Medulla oblongata (tissue), 1 donor: ENCODE results near the gene PLEKHA8.

ENCODE experiments used
- DNase-seq: peaks from one replicate; pipeline ENCODE4 v3.0.0-alpha.2; 2015; ENCODE audit errors: extremely low spot score

The PLEKHA8 gene

DNA sequence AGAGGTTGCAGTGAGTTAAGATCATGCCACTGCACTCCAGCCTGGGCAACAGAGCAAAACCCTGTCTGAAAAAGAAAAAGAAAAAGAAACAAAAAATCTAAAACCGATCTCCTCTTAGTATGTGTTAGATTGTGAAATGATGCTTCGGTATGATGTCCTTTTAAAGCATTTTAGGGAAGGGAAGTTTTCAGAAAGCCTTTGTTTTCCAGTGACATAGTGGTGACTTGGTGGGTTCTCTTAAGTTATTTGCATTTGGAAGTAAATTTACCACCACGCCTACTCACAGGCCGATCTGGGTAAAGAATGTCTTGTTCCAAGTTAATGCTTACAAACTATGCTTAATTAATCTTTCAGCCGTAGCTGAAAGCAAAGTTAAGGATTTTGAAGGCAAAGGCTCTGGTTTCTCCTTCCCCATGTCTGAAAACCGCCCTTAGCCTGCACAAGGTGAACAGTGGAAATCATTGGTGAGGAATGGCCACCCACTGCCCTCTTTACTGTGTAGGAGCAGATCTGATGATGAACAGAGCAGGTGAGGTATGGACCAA lies 117.3 kb downstream of the PLEKHA8 start:
- DNase-seq: no peak

DNA sequence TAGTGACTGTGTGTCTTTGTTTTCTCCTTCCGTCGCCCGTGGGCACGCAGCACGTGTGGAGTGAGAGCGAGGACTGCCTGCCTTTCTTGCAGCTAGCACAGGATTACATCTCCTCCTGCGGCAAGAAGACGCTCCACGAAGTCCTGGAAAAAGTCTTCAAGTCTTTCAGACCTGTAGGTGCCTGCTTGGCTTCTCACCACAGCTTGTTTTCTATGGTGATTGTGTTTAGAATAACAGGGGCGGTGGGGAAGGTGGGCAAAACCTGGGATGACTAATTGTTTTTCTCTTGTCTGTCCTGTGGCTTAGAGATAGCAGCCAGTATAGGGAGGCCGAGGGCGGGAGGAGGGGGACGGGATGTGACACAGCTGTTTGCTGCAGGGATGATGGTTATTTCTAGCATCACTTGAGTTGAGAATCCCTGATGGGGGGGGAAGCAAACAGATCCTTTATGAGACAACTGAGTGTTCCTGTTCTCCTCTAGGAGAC lies 118.0 kb downstream of the PLEKHA8 start:
- DNase-seq: no peak

DNA sequence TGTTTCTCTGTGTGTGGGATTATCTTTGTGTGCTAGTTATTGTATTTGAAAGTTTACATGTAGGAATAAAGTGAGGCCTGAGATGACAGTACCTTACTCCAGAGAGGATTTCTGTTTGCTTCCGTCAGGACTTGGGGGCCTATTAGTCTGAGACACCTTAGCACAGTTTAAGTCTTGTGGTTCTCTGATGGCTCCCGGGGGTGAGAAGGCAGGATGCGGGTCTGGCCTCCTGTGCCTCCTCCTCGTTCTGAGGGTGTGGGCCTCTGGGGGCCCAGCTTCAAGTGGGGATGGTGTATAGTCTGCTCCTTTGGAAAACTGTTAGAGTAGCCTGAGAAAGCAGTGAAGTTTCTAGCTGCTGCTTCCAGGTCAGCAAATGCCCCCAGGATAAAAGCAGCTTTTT lies 119.0 kb downstream of the PLEKHA8 start:
- no peak for DNase-seq

DNA sequence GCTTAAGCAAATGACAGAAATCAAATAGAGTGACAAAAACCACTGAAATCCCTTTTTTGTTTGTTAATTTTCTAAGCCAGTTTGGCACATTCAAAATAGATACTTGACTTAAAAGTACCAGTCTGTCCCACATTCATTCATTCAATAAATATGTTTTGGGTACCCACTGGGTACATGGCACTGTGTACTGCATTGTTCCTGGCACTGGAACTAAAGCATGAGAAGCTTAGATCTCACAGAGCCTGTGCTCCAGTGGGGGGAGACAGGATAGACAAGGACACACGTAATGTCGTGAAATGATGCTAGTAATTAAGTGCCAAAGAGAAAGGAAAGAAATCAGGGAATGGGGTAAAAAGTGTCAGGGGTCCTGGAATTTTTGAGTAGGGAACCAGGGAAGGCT lies 119.6 kb downstream of the PLEKHA8 start:
- DNase-seq: no peak

DNA sequence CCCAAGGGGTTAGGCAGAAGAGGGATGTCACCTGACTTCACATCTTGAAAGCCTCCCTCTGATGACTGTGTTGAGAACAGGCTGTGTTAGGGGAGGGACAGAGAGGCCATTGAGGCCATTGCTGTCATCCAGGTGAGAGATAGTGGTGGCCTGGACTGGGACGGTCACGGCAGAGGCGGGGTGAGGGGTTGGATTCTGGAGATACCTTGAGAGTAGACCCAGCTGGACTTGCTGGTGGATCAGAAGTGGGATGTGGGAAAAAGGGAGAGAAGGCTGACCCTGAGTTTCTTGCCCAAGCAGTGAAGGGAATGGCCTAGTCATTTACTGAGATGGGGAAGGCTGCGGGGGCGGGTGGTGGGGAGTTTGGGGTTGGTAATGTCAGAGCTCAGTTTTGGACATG lies 120.2 kb downstream of the PLEKHA8 start:
- no peak for DNase-seq

DNA sequence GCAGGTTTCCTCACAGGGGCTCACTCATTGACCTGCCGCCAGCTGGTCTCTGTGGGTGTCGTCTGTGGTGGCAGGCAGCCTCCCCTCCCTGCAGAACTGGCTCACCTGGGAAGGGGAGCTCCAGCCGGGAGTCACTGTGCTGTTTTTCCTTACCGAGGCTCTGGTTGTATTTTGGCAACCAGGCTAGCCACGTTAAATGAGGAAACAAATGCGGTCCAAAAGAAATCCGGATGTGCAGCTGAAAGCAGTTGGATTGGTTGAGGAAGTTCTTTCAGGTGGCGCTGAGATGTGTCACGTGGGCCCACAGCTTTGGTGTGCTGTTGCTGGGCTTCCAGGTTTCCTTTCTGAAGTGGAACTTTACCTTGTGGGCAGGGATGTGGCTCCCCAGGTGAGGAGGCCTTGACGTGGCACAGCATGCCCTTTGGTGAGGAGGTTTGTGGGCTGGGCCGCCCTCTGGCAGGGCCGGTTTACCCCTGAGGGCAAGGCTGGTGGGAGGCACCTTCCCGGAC lies 120.8 kb downstream of the PLEKHA8 start:
- DNase-seq: peak; percentile 74

DNA sequence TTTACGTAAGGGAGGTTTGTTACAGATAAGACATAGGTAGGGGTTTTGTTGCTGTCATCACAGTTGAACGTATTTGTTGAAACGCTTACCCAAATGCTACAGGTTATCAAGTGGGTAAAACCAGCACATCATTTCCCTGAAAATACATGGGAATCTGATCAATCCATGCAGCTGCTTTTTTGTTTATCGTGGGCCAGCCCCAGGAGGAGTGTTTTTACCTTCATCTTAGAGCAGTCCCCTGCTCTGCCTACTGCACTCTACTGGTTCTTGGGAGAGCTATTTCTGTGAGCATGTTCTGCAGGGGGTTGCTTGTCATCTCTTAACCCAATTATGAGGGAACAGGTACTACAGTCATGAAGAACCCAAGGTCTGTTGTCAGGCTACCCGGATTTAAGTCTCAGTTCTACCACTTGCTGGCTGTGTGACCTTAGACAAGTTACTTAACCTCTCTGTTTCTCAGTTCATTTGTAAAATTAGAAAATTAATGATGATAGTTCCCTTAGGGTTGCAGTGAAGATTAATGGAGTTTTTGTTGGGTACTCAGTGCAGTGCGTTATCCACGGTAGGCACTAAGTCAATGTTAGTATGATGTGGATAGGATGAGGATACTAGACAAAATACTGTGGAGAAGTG lies 121.5 kb downstream of the PLEKHA8 start:
- DNase-seq: no peak

DNA sequence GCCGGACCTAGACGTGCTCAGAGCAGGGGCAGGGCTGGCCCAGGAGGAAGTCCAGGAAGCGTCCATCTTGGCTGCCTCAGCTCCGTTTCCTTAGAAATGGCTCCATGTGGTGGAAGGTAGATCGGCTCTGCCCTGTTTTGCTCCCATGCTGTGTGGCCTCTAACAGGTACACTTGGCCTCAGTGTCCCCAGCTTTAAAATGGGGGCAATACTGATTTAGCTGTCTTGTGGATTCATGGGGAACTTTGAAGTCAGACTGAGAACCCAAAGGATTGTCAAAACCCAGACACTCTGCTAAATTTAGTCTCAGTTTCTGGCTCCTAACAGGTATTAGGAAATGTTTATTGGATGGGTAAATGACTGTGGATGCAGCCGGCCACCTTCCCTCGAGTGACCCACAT lies 122.5 kb downstream of the PLEKHA8 start:
- DNase-seq: no peak

DNA sequence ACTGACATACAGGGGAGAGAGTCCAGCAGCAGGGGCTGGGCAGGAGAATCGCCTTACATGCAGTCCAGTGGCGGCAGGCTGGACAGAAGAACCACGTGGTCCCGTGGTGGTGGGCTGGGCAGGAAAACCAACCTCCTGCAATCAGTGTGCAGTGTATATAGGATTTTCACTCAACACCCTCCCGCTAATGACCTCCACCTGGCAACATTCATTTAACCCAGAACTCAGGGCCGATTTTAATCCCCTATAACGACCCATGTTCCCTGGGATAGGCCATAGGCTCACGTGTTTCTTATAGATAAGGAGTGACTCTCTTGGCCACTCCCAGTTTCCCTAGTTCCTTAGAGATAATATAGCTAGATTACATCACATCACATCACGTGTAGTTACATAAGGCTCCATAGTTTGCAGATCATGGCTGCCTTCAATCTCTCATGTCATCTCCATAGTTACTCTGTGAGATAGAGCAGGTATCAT lies 125.9 kb downstream of the PLEKHA8 start:
- DNase-seq: no peak

DNA sequence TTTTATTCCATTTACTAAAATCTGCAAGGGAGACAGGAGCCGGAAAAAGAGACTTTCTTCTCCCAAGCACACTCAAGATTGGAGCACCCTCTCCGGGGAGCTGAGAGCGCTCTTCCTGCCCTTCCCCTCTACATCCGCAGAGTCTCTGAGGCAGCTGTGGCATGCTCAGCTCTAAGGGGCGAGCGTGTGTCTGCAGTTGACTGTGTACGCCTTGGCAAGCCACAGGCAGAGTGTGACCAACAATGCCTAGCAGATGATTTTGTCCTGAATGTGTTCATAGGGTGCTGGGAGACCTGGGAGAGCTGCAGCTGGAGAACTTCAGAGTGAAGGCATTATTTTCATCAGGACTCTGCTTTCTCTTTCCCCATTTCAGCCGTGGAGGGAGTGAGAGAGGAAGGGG lies 127.3 kb downstream of the PLEKHA8 start:
- peak; percentile 75 for DNase-seq

DNA sequence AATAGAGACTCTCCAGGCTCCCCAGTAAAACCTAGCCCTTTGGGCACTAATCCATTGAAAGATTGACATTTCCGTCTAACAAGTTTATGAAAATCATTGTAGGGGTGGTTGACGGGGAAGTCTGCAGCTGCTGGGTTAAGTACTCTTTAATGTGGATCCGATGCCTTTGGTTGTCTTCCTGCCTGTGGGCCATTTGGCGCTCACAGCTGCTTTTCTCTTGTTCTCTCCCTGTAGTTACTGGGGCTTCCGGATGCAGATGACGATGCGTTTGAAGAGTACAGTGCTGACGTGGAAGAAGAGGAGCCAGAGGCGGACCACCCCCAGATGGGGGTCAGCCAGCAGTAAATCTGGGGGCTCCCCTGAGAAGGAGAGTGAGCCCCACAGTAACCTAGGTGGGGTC lies 129.0 kb downstream of the PLEKHA8 start:
- no peak for DNase-seq

DNA sequence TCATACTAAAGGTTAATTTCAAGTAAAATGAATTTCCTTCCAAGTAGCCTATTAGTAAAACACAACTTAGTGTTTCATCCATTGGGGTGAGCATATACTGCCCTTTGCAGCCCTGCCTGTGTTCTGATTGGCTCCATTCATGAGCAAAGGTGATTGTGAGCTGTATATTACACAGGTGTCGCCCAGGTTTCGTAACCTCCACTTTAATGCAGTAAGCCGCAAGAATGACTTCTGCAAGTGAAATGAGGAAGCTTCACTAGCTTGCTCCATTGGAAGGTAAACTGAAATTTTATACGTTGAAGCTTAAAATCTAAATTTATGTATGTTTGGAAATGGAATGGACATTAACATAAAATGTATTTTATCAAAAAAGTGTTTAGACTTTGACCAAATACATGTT lies 131.0 kb downstream of the PLEKHA8 start:
- DNase-seq: no peak

DNA sequence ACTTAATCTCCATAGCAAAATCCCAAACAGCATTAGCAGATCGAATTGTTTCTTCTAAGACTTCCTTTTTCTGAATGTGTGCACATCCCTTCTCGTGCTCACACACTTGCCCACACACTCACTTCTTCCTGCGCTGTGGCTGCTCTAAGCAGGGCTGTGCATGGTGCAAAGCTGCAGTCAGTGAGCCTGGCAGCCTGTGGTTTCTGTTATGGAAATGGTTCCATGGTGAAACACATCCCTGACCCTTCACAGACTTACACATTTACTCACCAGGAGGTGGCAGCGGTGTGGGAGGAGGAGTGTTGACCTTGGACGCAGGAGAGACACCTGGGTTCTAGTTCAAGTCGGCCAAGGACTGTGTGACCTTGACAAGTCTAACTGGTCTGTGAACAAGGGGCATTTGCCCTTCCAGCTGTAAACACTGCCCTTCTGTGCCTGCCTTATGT lies 131.5 kb downstream of the PLEKHA8 start:
- peak; percentile 64 for DNase-seq

DNA sequence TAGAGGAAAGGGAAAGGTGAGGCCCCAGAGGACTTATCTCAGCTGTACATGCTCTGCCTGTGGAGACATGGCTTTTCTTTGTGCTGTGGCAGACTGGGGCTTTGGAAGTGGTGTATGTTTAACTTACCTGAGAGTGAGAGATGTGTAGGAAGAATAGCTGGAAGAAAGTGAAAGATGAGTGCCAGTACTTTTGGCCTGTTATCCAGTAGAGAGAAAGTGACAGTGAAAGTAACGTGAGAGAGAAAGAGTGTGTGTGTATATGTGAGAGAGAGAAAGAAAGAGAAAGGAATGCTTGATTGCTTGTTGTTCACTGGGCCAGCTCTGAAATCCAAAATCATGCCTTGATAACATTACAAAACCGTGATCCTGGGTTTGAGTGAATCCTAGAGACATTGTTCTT lies 132.1 kb downstream of the PLEKHA8 start:
- no peak for DNase-seq

DNA sequence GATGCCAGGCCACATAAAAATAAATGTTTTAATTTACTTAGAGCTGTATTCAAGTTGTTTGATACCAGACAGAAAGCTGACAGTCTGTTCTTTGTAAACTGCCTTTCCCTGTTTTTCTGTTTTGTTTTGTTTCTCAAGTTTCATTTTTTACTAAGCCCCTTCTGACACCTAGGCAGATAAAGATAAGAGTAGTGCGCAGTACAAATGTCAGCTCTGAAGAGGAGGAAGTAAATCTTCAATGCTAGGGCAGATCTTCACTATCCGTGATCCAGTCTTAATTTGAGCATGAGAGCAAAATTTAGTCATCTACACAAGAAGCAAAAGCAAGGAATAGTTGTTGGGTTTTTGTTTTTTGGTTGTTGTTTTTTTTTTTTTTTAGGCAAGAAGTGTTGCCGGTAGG lies 133.9 kb downstream of the PLEKHA8 start:
- no peak for DNase-seq

DNA sequence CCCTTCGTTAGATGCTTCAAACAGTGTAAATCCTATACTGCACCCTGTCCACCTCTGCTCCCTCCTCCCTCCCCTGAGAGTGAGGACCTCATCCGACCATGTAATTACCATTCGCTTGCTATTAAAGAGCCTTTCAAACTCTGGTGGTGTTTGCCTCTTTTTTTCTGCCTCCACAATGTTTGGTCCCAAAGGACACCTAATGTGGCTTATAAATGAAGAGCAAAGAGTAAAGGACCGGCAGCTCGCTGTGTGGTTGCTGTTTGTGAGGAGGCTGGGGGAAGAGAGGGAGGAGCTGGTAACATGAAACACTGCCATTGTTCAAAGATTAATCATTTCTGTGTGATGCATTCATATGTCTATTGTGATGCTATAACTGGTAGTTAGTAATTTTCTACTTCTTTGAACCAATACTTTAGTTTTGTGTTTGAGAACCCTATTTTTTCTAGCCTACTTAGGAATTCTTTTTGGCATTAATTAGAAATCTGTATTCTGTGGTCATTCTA lies 134.5 kb downstream of the PLEKHA8 start:
- peak; percentile 77 for DNase-seq

DNA sequence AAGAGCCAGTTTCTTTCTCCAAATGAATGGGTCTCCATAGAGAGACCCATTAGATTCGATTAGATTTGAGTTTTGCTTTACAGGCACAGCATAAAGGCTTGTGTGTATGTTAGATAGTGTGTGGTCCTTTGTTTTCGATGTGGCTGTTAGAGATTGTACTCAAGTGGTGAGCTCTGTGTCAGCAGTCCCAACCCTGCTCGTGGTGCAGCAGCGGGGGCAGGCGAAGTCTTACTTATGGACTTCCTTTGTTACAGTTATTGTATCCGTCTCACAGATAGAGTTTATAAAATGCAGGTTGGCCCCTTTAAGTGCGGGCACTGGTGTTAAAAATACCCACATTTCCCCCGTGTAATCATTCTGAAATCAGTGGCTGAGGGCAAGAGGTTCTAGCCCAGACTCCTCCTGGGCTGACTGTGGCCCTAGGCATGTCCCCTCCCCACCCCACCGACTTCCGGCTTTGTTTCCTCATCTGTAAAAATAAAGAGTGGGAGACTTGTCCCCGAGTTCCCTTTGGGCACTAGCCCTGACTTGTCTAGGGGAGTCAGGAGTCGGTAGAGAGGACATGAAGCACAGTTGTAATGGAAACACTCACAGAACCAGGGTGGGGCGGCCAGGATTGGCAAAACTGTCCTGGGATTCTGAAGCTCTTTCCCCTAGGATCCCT lies 135.2 kb downstream of the PLEKHA8 start:
- peak; percentile 86 for DNase-seq

DNA sequence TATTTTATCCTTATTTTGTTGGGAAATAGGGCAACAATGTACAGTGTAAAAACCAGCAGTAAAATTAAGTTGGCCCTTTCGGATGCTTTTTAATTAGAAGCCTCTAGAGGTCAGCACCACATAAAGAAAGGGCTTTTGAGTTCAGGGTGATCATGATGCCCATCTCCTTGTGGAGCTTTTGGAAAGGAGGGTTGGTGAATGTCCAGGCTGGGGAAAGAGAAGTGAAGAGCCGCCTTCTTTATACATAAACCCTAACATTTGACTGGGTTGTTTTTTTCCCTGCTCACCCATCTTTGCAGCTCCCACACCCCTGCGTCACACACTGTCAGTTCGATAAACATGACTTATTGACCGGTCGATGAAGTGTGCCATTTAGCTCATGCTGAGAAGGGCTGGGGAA lies 136.4 kb downstream of the PLEKHA8 start:
- peak; percentile 95 for DNase-seq

DNA sequence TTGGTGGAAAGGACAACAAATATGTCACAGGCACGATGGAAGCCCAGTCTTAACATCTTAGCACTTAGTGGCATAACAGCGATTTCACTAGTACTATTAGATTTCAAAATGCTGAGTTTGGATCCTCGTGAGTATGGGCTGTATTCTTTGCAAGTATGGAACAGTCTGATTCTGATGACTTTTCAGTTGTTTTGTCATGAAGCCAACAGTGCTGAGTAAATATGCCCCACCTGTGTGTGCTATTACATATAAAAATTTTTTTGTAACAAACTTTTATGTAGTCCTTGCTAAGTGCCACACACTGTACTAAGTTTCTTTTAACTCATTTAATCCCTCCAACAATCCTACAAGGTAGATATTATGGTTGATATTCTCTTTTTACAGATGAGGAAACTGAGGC lies 137.4 kb downstream of the PLEKHA8 start:
- DNase-seq: no peak

DNA sequence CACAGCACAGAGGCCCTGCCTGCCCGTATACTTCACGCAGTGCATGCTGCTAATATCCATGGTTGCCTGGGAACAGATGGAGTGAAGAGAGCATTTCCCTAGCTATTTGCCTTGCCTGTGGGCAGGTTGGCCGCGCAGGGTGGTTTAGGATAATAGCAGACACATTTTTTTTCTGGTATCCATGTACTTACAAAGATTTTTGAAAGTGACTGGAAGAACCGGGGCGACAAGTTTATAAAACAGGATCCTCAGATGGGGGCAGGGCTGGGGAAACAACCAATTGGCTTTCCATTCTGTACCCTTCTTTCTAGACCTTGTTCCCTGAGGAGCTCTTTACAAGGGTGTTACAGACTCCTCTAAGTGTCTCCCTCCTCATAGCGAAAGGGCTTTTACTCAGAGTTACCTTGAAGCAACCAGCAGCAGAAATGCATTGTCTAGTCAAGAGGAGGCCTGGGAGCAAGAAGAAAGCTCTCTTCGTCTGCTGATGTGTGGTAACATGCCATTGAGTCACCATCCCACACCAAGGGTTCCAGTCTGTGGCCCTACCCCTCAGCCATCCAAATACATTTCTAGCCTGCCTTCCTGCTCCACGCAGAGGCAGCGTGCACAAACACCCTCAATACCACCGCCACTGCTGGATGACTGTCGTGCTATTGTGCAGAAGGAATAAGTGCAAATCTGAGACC lies 138.1 kb downstream of the PLEKHA8 start:
- DNase-seq: no peak

DNA sequence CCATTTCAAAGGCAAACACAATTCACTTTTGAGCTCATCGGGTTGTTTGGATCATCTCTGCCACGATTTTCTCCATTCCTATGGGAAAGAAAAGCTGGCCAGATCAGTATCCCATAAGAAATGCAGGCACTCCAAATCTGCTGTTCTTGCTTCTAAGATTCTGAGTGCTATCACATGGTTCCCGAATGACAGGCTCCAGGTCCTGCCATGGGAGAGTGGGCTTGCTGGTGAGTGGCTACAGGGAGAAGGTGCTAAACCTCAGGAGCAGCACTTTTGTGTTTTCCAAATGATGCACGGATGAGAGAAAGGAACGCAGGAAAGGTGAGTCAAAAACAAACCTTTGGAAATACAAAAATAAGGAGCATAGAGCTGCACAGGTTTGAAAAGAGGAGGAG lies 138.6 kb downstream of the PLEKHA8 start:
- no peak for DNase-seq

DNA sequence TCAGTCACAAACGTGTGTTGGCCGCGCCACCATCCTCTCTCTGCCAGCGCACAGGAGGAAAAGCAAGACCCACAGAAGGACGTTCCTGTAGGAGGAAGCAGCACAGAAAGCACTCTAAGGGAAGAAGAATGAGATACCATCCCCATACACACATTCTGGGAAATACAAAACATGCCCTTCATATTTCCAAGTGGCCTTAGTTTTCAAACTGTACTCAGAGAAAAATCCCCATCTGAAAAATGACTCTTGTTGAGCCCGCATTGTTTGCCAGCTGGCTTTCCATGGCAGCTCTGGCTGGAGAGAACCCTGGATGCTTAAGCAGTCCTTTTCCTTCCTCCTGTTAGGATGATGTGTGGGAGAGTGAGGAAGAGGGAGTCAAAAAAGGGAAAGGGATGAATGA lies 139.7 kb downstream of the PLEKHA8 start:
- no peak for DNase-seq
